DOHH2 (cell line): Measurements from ENCODE around the gene ITGA3.
A peak's percentile ranks its signal among the peaks of the same experiment; 100 is the strongest.

ENCODE experiments used
- H3F3A ChIP-seq: fragments of 200-600 bp; sonication (generic), shearing (Covaris generic); 2 replicates; pipeline ENCODE4 v1.6.0; 2016; ENCODE audit warnings: antibody characterized with exemption, mild to moderate bottlenecking; ENCODE audit not compliant: control insufficient read depth, insufficient read depth
- H3K27ac ChIP-seq: fragments of 200-600 bp; sonication (generic); 2 replicates; pipeline ENCODE4 v1.5.1; 2014; ENCODE audit warnings: low read depth, mild to moderate bottlenecking, low read length, moderate library complexity
- H3K27me3 ChIP-seq: fragments of 200-600 bp; sonication (generic); 2 replicates; pipeline ENCODE4 v1.6.1; 2014; ENCODE audit warnings: mild to moderate bottlenecking, low read length, mixed read lengths; ENCODE audit not compliant: control insufficient read depth
- H3K36me3 ChIP-seq: fragments of 200-600 bp; sonication (generic); 2 replicates; pipeline ENCODE4 v1.6.1; 2014; ENCODE audit warnings: mild to moderate bottlenecking, low read length, moderate library complexity, mixed read lengths; ENCODE audit not compliant: control insufficient read depth
- H3K4me1 ChIP-seq: fragments of 200-600 bp; sonication (generic); 2 replicates; pipeline ENCODE4 v1.6.1; 2014; ENCODE audit warnings: mild to moderate bottlenecking, low read length, mixed read lengths; ENCODE audit not compliant: control insufficient read depth
- H3K4me2 ChIP-seq: fragments of 200-600 bp; sonication (generic); 2 replicates; pipeline ENCODE4 v1.6.0; 2014; ENCODE audit warnings: mild to moderate bottlenecking, low read length, moderate library complexity
- H3K4me3 ChIP-seq: fragments of 200-600 bp; sonication (generic); 2 replicates; pipeline ENCODE4 v1.5.1; 2014; ENCODE audit warnings: mild to moderate bottlenecking, low read length, mixed read lengths
- H3K79me2 ChIP-seq: fragments of 200-600 bp; sonication (generic); 2 replicates; pipeline ENCODE4 v1.6.1; 2014; ENCODE audit warnings: mild to moderate bottlenecking, low read length, mixed read lengths; ENCODE audit not compliant: control insufficient read depth
- H3K9me2 ChIP-seq: fragments of 200-600 bp; sonication (generic); replicated peaks from 2 replicates; pipeline ENCODE4 v1.6.1; 2014; ENCODE audit warnings: mild to moderate bottlenecking, low read length, mixed read lengths; ENCODE audit not compliant: control insufficient read depth
- H3K9me3 ChIP-seq: fragments of 200-600 bp; sonication (generic); 2 replicates; pipeline ENCODE4 v1.6.1; 2014; ENCODE audit warnings: antibody characterized with exemption, low read length, mixed read lengths; ENCODE audit not compliant: control insufficient read depth, insufficient read depth
- H4K20me1 ChIP-seq: fragments of 200-600 bp; sonication (generic); 2 replicates; pipeline ENCODE4 v1.6.0; 2014; ENCODE audit warnings: low read depth, mild to moderate bottlenecking, antibody characterized with exemption, low read length, moderate library complexity; ENCODE audit not compliant: control insufficient read depth, insufficient read depth
- CTCF ChIP-seq: fragments of 200-600 bp; sonication (generic); IDR thresholded peaks from one replicate; pipeline ENCODE4 v1.5.1; 2014; ENCODE audit warnings: antibody characterized with exemption, mild to moderate bottlenecking, low read depth, low read length; ENCODE audit not compliant: poor library complexity, severe bottlenecking
- EZH2phosphoT487 ChIP-seq: fragments of 200-600 bp; sonication (generic); IDR thresholded peaks from 2 replicates; pipeline ENCODE4 v1.6.1; 2017; ENCODE audit warnings: borderline replicate concordance, mild to moderate bottlenecking, antibody characterized with exemption, low read length, moderate library complexity, mixed read lengths

The ITGA3 gene

GRCh38 chr17:50080096-50080480, 24.2 kb downstream of the ITGA3 start:
- Histone ChIP-seq H3K9me2 (no peaks in the 10 kb centered on the region), H3K9me3 (no peaks in the 10 kb centered on the region), H3K4me1 (peaks cover 26% of the 10 kb centered on the region), H3K79me2 (no peaks in the 10 kb centered on the region), H3K4me3 (no peak overlapping the region), H3F3A (no peaks in the 10 kb centered on the region), H3K36me3 (no peaks in the 10 kb centered on the region; the same call in 1 of the 2 replicates), H3K4me2 (peak overlapping the region; percentile 48; the same call in 1 of the 2 replicates), H3K27ac (no peak overlapping the region), H3K27me3 (no peaks in the 10 kb centered on the region), H4K20me1 (no peaks in the 10 kb centered on the region)
- no peak for TF ChIP-seq CTCF
- no peak for TF ChIP-seq EZH2phosphoT487

GRCh38 chr17:50080827-50081226, 24.9 kb downstream of the ITGA3 start:
- H3K36me3 ChIP-seq = no peaks in the 10 kb centered on the region; the same call in 1 of the 2 replicates

GRCh38 chr17:50081757-50082156, 25.8 kb downstream of the ITGA3 start:
- Histone ChIP-seq H3K4me2 (no peak overlapping the region), H3F3A (no peaks in the 10 kb centered on the region), H3K79me2 (no peaks in the 10 kb centered on the region), H3K27me3 (no peaks in the 10 kb centered on the region), H3K4me1 (peaks cover 26% of the 10 kb centered on the region), H3K9me2 (no peaks in the 10 kb centered on the region), H3K27ac (no peak overlapping the region), H3K9me3 (no peaks in the 10 kb centered on the region), H3K4me3 (no peak overlapping the region), H4K20me1 (no peaks in the 10 kb centered on the region), H3K36me3 (no peaks in the 10 kb centered on the region; the same call in 1 of the 2 replicates)
- TF ChIP-seq EZH2phosphoT487 (no peak), CTCF (no peak)

More at GRCh38 chr17:50080827-50081226, 24.9 kb downstream of the ITGA3 start:
- no peaks in the 10 kb centered on the region for H3K27me3 ChIP-seq
- peak overlapping the region; percentile 41 for H3K4me3 ChIP-seq
- H3K27ac ChIP-seq = peak overlapping the region; percentile 24
- H3K9me3 ChIP-seq = no peaks in the 10 kb centered on the region
- no peaks in the 10 kb centered on the region for H3K79me2 ChIP-seq
- no peaks in the 10 kb centered on the region for H3F3A ChIP-seq
- peaks cover 26% of the 10 kb centered on the region for H3K4me1 ChIP-seq
- H4K20me1 ChIP-seq = no peaks in the 10 kb centered on the region
- no peak for TF ChIP-seq CTCF
- TF ChIP-seq EZH2phosphoT487 = no peak
- no peaks in the 10 kb centered on the region for H3K9me2 ChIP-seq
- H3K4me2 ChIP-seq = peak overlapping the region; percentile 48
